HEK293 (cell line): ENCODE results near the gene CNOT2.

Experiments
- CTCF ChIA-PET: fragments of 350-600 bp; formaldehyde crosslinking; extraction: SDS; loops from one replicate; lab custom pipeline; 2021; ENCODE audit warnings: antibody characterized with exemption; lab: Yijun Ruan, JAX
- POLR2A ChIA-PET: fragments of 300-600 bp; formaldehyde crosslinking; extraction: SDS; loops from one replicate; lab custom pipeline; 2020; ENCODE audit warnings: antibody characterized with exemption, inconsistent platforms; lab: Yijun Ruan, JAX
- H3K27ac ChIP-seq: fragments of 200-500 bp; sonication (Bioruptor generic); 2 replicates; pipeline ENCODE4 v1.5.1; 2014; ENCODE audit warnings: low read depth, low read length, control low read depth, inconsistent platforms; ENCODE audit errors: extremely low read depth
- H3K36me3 ChIP-seq, 2 experiments: fragments of 200-500 bp in 1 of 2; sonication (Bioruptor generic) in 1 of 2; 1 replicate in 1 of 2; 2 replicates in 1 of 2; pipeline ENCODE4 v1.5.1; 2014 to 2017; ENCODE audit warnings: inconsistent platforms in 2 of 2, low read length in 2 of 2; ENCODE audit not compliant: control insufficient read depth in 2 of 2, insufficient read depth in 1 of 2
- H3K4me1 ChIP-seq: fragments of 200-500 bp; sonication (Bioruptor generic); 2 replicates; pipeline ENCODE4 v1.5.1; 2014; ENCODE audit warnings: mild to moderate bottlenecking, low read length, inconsistent platforms; ENCODE audit not compliant: control insufficient read depth, insufficient read depth
- H3K4me3 ChIP-seq: 2 replicates; pipeline ENCODE4 v1.5.1; 2011; ENCODE audit warnings: low read depth, mild to moderate bottlenecking, control low read depth, low read length, moderate library complexity
- H3K9me3 ChIP-seq: fragments of 200-500 bp; sonication (Bioruptor generic); 2 replicates; pipeline ENCODE4 v1.5.1; 2014; ENCODE audit warnings: low read depth, low read length, inconsistent platforms; ENCODE audit not compliant: control insufficient read depth, insufficient read depth
- GLI2 ChIP-seq: fragments of 450-650 bp; formaldehyde crosslinking; IDR thresholded peaks from 2 replicates; pipeline ENCODE4; 2017; ENCODE audit warnings: missing biosample characterization, missing genetic modification characterization, low read depth, borderline replicate concordance
- HIC1 ChIP-seq: fragments of 450-650 bp; formaldehyde crosslinking; IDR thresholded peaks from 2 replicates; pipeline ENCODE4 v1.5.1; 2016; ENCODE audit warnings: missing biosample characterization, missing genetic modification characterization
- HOXD13 ChIP-seq: sonication (generic); formaldehyde crosslinking; IDR thresholded peaks from 2 replicates; pipeline ENCODE4 v1.8.0; 2022; ENCODE audit warnings: missing genetic modification reagents, borderline replicate concordance
- MYNN ChIP-seq: fragments of 450-650 bp; formaldehyde crosslinking; IDR thresholded peaks from 2 replicates; pipeline ENCODE4 v1.5.1; 2016; ENCODE audit warnings: missing biosample characterization, missing genetic modification characterization, borderline replicate concordance
- PRDM1 ChIP-seq: fragments of 450-650 bp; formaldehyde crosslinking; IDR thresholded peaks from 2 replicates; pipeline ENCODE4; 2016; ENCODE audit warnings: missing biosample characterization, missing genetic modification characterization
- PRDM6 ChIP-seq: fragments of 450-650 bp; formaldehyde crosslinking; IDR thresholded peaks from 2 replicates; pipeline ENCODE4 v1.5.1; 2017; ENCODE audit warnings: missing biosample characterization, missing genetic modification characterization
- REST ChIP-seq: fragments of 450-650 bp; formaldehyde crosslinking; IDR thresholded peaks from 2 replicates; pipeline ENCODE4 v1.5.1; 2016; ENCODE audit warnings: missing biosample characterization, missing genetic modification characterization
- SCRT1 ChIP-seq: fragments of 450-650 bp; formaldehyde crosslinking; IDR thresholded peaks from 2 replicates; pipeline ENCODE4 v1.5.1; 2016; ENCODE audit warnings: missing biosample characterization, missing genetic modification characterization, borderline replicate concordance
- TRIM28 ChIP-seq: IDR thresholded peaks from 2 replicates; pipeline ENCODE4 v1.6.1; 2011; ENCODE audit warnings: low read length, control low read depth, borderline replicate concordance
- ZBTB17 ChIP-seq: fragments of 450-650 bp; formaldehyde crosslinking; IDR thresholded peaks from 2 replicates; pipeline ENCODE4 v1.5.1; 2016; ENCODE audit warnings: missing biosample characterization, missing genetic modification characterization
- ZBTB21 ChIP-seq: fragments of 450-650 bp; formaldehyde crosslinking; IDR thresholded peaks from 2 replicates; pipeline ENCODE4 v1.5.1; 2017; ENCODE audit warnings: missing biosample characterization, missing genetic modification characterization
- ZFHX2 ChIP-seq: fragments of 450-650 bp; formaldehyde crosslinking; conservative IDR thresholded peaks from 2 replicates; pipeline ENCODE4 v1.5.1; 2016; ENCODE audit warnings: missing biosample characterization, missing genetic modification characterization
- ZNF18 ChIP-seq: fragments of 450-650 bp; formaldehyde crosslinking; IDR thresholded peaks from 2 replicates; pipeline ENCODE4 v1.5.1; 2016; ENCODE audit warnings: missing biosample characterization, missing genetic modification characterization
- ZNF19 ChIP-seq: fragments of 450-650 bp; formaldehyde crosslinking; IDR thresholded peaks from 2 replicates; pipeline ENCODE4; 2016; ENCODE audit warnings: missing biosample characterization, missing genetic modification characterization, low read depth
- ZNF341 ChIP-seq: fragments of 450-650 bp; formaldehyde crosslinking; IDR thresholded peaks from 2 replicates; pipeline ENCODE4; 2016; ENCODE audit warnings: low read depth, missing biosample characterization, missing genetic modification characterization
- ZNF404 ChIP-seq: fragments of 450-650 bp; formaldehyde crosslinking; IDR thresholded peaks from 2 replicates; pipeline ENCODE4 v1.5.1; 2017; ENCODE audit warnings: missing biosample characterization, missing genetic modification characterization
- ZNF488 ChIP-seq: fragments of 450-650 bp; formaldehyde crosslinking; IDR thresholded peaks from 2 replicates; pipeline ENCODE4 v1.5.1; 2016; ENCODE audit warnings: missing biosample characterization, missing genetic modification characterization
- ZNF513 ChIP-seq: fragments of 450-650 bp; IDR thresholded peaks from 2 replicates; pipeline ENCODE4 v1.5.1; 2018; ENCODE audit warnings: missing biosample characterization, missing genetic modification characterization
- ZNF521 ChIP-seq: fragments of 450-650 bp; formaldehyde crosslinking; IDR thresholded peaks from 2 replicates; pipeline ENCODE4 v1.5.1; 2017; ENCODE audit warnings: missing biosample characterization, mild to moderate bottlenecking, missing genetic modification characterization
- ZNF701 ChIP-seq: fragments of 450-650 bp; formaldehyde crosslinking; IDR thresholded peaks from 2 replicates; pipeline ENCODE4 v1.5.1; 2016; ENCODE audit warnings: missing biosample characterization, missing genetic modification characterization
- ZNF747 ChIP-seq: fragments of 450-650 bp; formaldehyde crosslinking; IDR thresholded peaks from 2 replicates; pipeline ENCODE4 v1.5.1; 2016; ENCODE audit warnings: missing biosample characterization, missing genetic modification characterization
- ZSCAN30 ChIP-seq: fragments of 450-650 bp; IDR thresholded peaks from 2 replicates; pipeline ENCODE4 v1.5.1; 2018; ENCODE audit warnings: missing biosample characterization, mild to moderate bottlenecking, missing genetic modification characterization, moderate library complexity
- ZSCAN5A ChIP-seq: fragments of 450-650 bp; formaldehyde crosslinking; IDR thresholded peaks from 2 replicates; pipeline ENCODE4 v1.5.1; 2016; ENCODE audit warnings: missing biosample characterization, missing genetic modification characterization

CNOT2 gene

GRCh38 chr12:70242695-70243509 lies at the start of gene CNOT2:
Gene CNOT2, plus strand, starts transcription at chr12:70243433. Its CDS starts 34,794 bp downstream, at chr12:70278227.
- Histone ChIP-seq H3K9me3 (no peaks in the 10 kb centered on the region), H3K4me3 (peak within 1 kb of the TSS; percentile 99), H3K36me3 (peaks cover 3 to 19% of the 10 kb centered on the region in 2 experiments; a peak in 1 of 3 replicates), H3K4me1 (peaks cover 14% of the 10 kb centered on the region), H3K27ac (peak within 1 kb of the TSS; percentile 98)
- CTCF ChIA-PET = interaction anchor here (1.0 to 1.1 kb wide), 2 partner anchors 334 to 342 kb away, joined by 3 read pairs; no protein-coding TSS in a partner anchor
- POLR2A ChIA-PET = interaction anchor here (0.6 to 2.3 kb wide), 4 partner anchors 32 to 322 kb away, joined by 3 to 8 read pairs (median 4); partner anchors contain the start of gene KCNMB4
- TF ChIP-seq SCRT1 (tag by site-specific recombination) (no peak), MYNN (no peak; the same call in 1 of the 2 replicates), ZNF341 (peak; percentile 97), HIC1 (tag by site-specific recombination) (peak; percentile 18; the same call in 1 of the 2 replicates), ZNF747 (tag by site-specific recombination) (no peak), ZBTB21 (tag by site-specific recombination) (peak; percentile 91), ZNF701 (no peak), PRDM6 (no peak), PRDM1 (peak; percentile 63; the same call in 1 of the 2 replicates), ZSCAN30 (peak; percentile 73; the same call in 1 of the 2 replicates), HOXD13 (CRISPR knock-in tag) (peak; percentile 22; the same call in 1 of the 2 replicates), ZBTB17 (tag by site-specific recombination) (peak; percentile 96), TRIM28 (peak; percentile 64; the same call in 1 of the 2 replicates), GLI2 (tag by site-specific recombination) (no peak), ZSCAN5A (tag by site-specific recombination) (no peak), ZNF513 (tag by site-specific recombination) (no peak), ZNF488 (tag by site-specific recombination) (0 out of 2 replicates have a peak, but pooled peaks have one; percentile 13), ZNF404 (tag by site-specific recombination) (no peak), ZNF19 (tag by site-specific recombination) (no peak; the same call in 1 of the 2 replicates), ZFHX2 (peak; percentile 95), REST (no peak; the same call in 1 of the 2 replicates), ZNF521 (tag by site-specific recombination) (no peak), ZNF18 (peak; percentile 29)
